Mesendoderm (in vitro differentiated cells): Measurements from ENCODE around the gene HES5.

Source experiments
- DNase-seq: peaks from one replicate; pipeline ENCODE4 v3.0.0; 2013
- H2AK5ac ChIP-seq: 2 replicates; pipeline ENCODE4 v1.6.1; 2013; ENCODE audit warnings: low read length, inconsistent platforms
- H2BK120ac ChIP-seq: 2 replicates; pipeline ENCODE4 v1.6.1; 2013; ENCODE audit warnings: low read depth, mild to moderate bottlenecking, low read length, moderate library complexity, mixed read lengths
- H2BK15ac ChIP-seq: replicated peaks from 2 replicates; pipeline ENCODE4 v1.6.1; 2013; ENCODE audit warnings: low read depth, mild to moderate bottlenecking, moderate library complexity
- H2BK5ac ChIP-seq: 2 replicates; pipeline ENCODE4 v1.6.1; 2013; ENCODE audit warnings: low read length, inconsistent platforms
- H3K18ac ChIP-seq: 2 replicates; pipeline ENCODE4 v1.6.1; 2013; ENCODE audit warnings: mild to moderate bottlenecking, low read length, mixed read lengths
- H3K23ac ChIP-seq: one replicate; pipeline ENCODE4 v1.6.1; 2013; ENCODE audit warnings: low read length
- H3K27ac ChIP-seq: 2 replicates; pipeline ENCODE4 v1.5.1; 2013; ENCODE audit warnings: low read depth, mild to moderate bottlenecking, inconsistent platforms, low read length, moderate library complexity
- H3K27me3 ChIP-seq: 2 replicates; pipeline ENCODE4 v1.6.1; 2013; ENCODE audit warnings: low read length, control low read depth, mild to moderate bottlenecking, inconsistent platforms; ENCODE audit not compliant: insufficient read depth, poor library complexity
- H3K36me3 ChIP-seq: 2 replicates; pipeline ENCODE4 v1.6.1; 2013; ENCODE audit warnings: low read length, inconsistent platforms; ENCODE audit not compliant: control insufficient read depth, insufficient read depth
- H3K4ac ChIP-seq: one replicate; pipeline ENCODE4 v1.6.1; 2013; ENCODE audit warnings: low read depth, mild to moderate bottlenecking, low read length, moderate library complexity
- H3K4me1 ChIP-seq: 2 replicates; pipeline ENCODE4 v1.6.1; 2013; ENCODE audit warnings: low read depth, low read length, inconsistent platforms; ENCODE audit not compliant: control insufficient read depth
- H3K4me2 ChIP-seq: 2 replicates; pipeline ENCODE4 v1.6.1; 2013; ENCODE audit warnings: low read length
- H3K4me3 ChIP-seq: 2 replicates; pipeline ENCODE4 v1.5.1; 2013; ENCODE audit warnings: mild to moderate bottlenecking, low read length
- H3K56ac ChIP-seq: one replicate; pipeline ENCODE4 v1.6.1; 2013; ENCODE audit warnings: low read length
- H3K79me1 ChIP-seq: 2 replicates; pipeline ENCODE4 v1.6.1; 2013; ENCODE audit warnings: low read length, inconsistent platforms
- H3K79me2 ChIP-seq: 2 replicates; pipeline ENCODE4 v1.6.1; 2013; ENCODE audit warnings: mild to moderate bottlenecking, low read length; ENCODE audit not compliant: control insufficient read depth, insufficient read depth
- H3K9ac ChIP-seq: 2 replicates; pipeline ENCODE4 v1.6.1; 2013; ENCODE audit warnings: low read length, inconsistent platforms
- H4K5ac ChIP-seq: one replicate; pipeline ENCODE4 v1.6.1; 2013; ENCODE audit warnings: low read length
- H4K8ac ChIP-seq: one replicate; pipeline ENCODE4 v1.6.1; 2013; ENCODE audit warnings: low read depth, mild to moderate bottlenecking, control low read depth, low read length, moderate library complexity
- WGBS: extraction: QIAGEN DNeasy Blood & Tissue Kit; methylation state at CpG from one replicate; pipeline ENCODE4 v1.1.7; 2013; ENCODE audit warnings: low lambda C conversion rate, missing lambda C conversion rate; ENCODE audit not compliant: insufficient coverage; ENCODE audit errors: extremely low coverage; 5-methylcytosine and 5-hydroxymethylcytosine counted together

The HES5 gene

GRCh38 chr1:2493691-2494322 is 36.3 kb downstream of the HES5 start:
- no peak overlapping the region for H2BK15ac ChIP-seq
- H3K18ac ChIP-seq = no peak overlapping the region
- no peak overlapping the region for H3K9ac ChIP-seq
- WGBS = no CpG with 5 or more reads among the region's 24 CpGs
- no peak overlapping the region for H3K4ac ChIP-seq
- no peak overlapping the region for H4K8ac ChIP-seq
- H2BK5ac ChIP-seq = no peak overlapping the region
- H2AK5ac ChIP-seq = no peak overlapping the region
- no peaks in the 10 kb centered on the region for H3K79me1 ChIP-seq
- H3K27ac ChIP-seq = no peak overlapping the region
- H3K4me1 ChIP-seq = no peaks in the 10 kb centered on the region
- no peak overlapping the region for H4K5ac ChIP-seq
- no peak for DNase-seq
- no peaks in the 10 kb centered on the region for H3K79me2 ChIP-seq
- no peak overlapping the region for H3K56ac ChIP-seq
- H3K4me3 ChIP-seq = no peak overlapping the region
- no peaks in the 10 kb centered on the region for H3K36me3 ChIP-seq
- H3K23ac ChIP-seq = no peak overlapping the region
- H3K27me3 ChIP-seq = no peaks in the 10 kb centered on the region
- H2BK120ac ChIP-seq = no peak overlapping the region
- H3K4me2 ChIP-seq = no peak overlapping the region

GRCh38 chr1:2493218-2493617 is 36.8 kb downstream of the HES5 start:
- Histone ChIP-seq H3K79me2 (no peaks in the 10 kb centered on the region), H3K56ac (no peak overlapping the region), H3K4ac (no peak overlapping the region), H2BK5ac (no peak overlapping the region), H2BK120ac (no peak overlapping the region), H3K27me3 (no peaks in the 10 kb centered on the region), H4K8ac (no peak overlapping the region), H3K4me2 (no peak overlapping the region), H3K79me1 (no peaks in the 10 kb centered on the region), H3K23ac (no peak overlapping the region), H3K4me1 (no peaks in the 10 kb centered on the region), H3K27ac (no peak overlapping the region), H3K9ac (no peak overlapping the region), H3K36me3 (no peaks in the 10 kb centered on the region), H3K18ac (no peak overlapping the region), H4K5ac (no peak overlapping the region), H3K4me3 (no peak overlapping the region), H2AK5ac (no peak overlapping the region), H2BK15ac (no peak overlapping the region)
- WGBS = no CpG with 5 or more reads among the region's 19 CpGs
- no peak for DNase-seq

GRCh38 chr1:2492091-2492490 is 38.0 kb downstream of the HES5 start:
- H3K27me3 ChIP-seq = no peaks in the 10 kb centered on the region
- no peaks in the 10 kb centered on the region for H3K79me2 ChIP-seq
- no peak overlapping the region for H3K18ac ChIP-seq
- no peak overlapping the region for H3K4me3 ChIP-seq
- H3K4me2 ChIP-seq = no peak overlapping the region
- H3K36me3 ChIP-seq = no peaks in the 10 kb centered on the region
- no peak overlapping the region for H3K4ac ChIP-seq
- H2BK120ac ChIP-seq = no peak overlapping the region
- H2AK5ac ChIP-seq = no peak overlapping the region
- H3K9ac ChIP-seq = no peak overlapping the region
- WGBS = no CpG with 5 or more reads among the region's 13 CpGs
- no peak overlapping the region for H3K23ac ChIP-seq
- no peak overlapping the region for H3K56ac ChIP-seq
- no peak overlapping the region for H3K27ac ChIP-seq
- H3K4me1 ChIP-seq = no peaks in the 10 kb centered on the region
- no peak overlapping the region for H2BK15ac ChIP-seq
- no peak overlapping the region for H4K8ac ChIP-seq
- DNase-seq = no peak
- H4K5ac ChIP-seq = no peak overlapping the region
- H2BK5ac ChIP-seq = no peak overlapping the region
- no peaks in the 10 kb centered on the region for H3K79me1 ChIP-seq

GRCh38 chr1:2489615-2490014 is 40.4 kb downstream of the HES5 start:
- H3K4me2 ChIP-seq = no peak overlapping the region
- no CpG with 5 or more reads among the region's 14 CpGs for WGBS
- H4K8ac ChIP-seq = no peak overlapping the region
- no peaks in the 10 kb centered on the region for H3K79me1 ChIP-seq
- no peaks in the 10 kb centered on the region for H3K27me3 ChIP-seq
- no peak for DNase-seq
- no peaks in the 10 kb centered on the region for H3K79me2 ChIP-seq
- H3K4ac ChIP-seq = no peak overlapping the region
- no peaks in the 10 kb centered on the region for H3K4me1 ChIP-seq
- no peak overlapping the region for H2BK120ac ChIP-seq
- H3K23ac ChIP-seq = no peak overlapping the region
- H3K36me3 ChIP-seq = no peaks in the 10 kb centered on the region
- no peak overlapping the region for H2BK5ac ChIP-seq
- H2AK5ac ChIP-seq = no peak overlapping the region
- H4K5ac ChIP-seq = no peak overlapping the region
- no peak overlapping the region for H3K18ac ChIP-seq
- H3K4me3 ChIP-seq = no peak overlapping the region
- H2BK15ac ChIP-seq = no peak overlapping the region
- H3K27ac ChIP-seq = no peak overlapping the region
- H3K56ac ChIP-seq = no peak overlapping the region
- H3K9ac ChIP-seq = no peak overlapping the region

GRCh38 chr1:2488688-2489087 is 41.4 kb downstream of the HES5 start:
- H3K18ac ChIP-seq = no peak overlapping the region
- no peak overlapping the region for H4K5ac ChIP-seq
- no peaks in the 10 kb centered on the region for H3K4me1 ChIP-seq
- H3K36me3 ChIP-seq = no peaks in the 10 kb centered on the region
- no peak for DNase-seq
- no peak overlapping the region for H3K27ac ChIP-seq
- no peak overlapping the region for H3K4me3 ChIP-seq
- no peak overlapping the region for H2BK15ac ChIP-seq
- H3K27me3 ChIP-seq = no peaks in the 10 kb centered on the region
- no peak overlapping the region for H2AK5ac ChIP-seq
- H3K4ac ChIP-seq = no peak overlapping the region
- no peaks in the 10 kb centered on the region for H3K79me2 ChIP-seq
- no peak overlapping the region for H3K4me2 ChIP-seq
- no CpG with 5 or more reads among the region's 2 CpGs for WGBS
- H3K79me1 ChIP-seq = no peaks in the 10 kb centered on the region
- H3K23ac ChIP-seq = no peak overlapping the region
- no peak overlapping the region for H3K56ac ChIP-seq
- H2BK5ac ChIP-seq = no peak overlapping the region
- H2BK120ac ChIP-seq = no peak overlapping the region
- H3K9ac ChIP-seq = no peak overlapping the region
- no peak overlapping the region for H4K8ac ChIP-seq

GRCh38 chr1:2486558-2486957 is 43.5 kb downstream of the HES5 start:
- H3K27ac ChIP-seq = no peak overlapping the region
- H3K23ac ChIP-seq = no peak overlapping the region
- no peak overlapping the region for H3K4me2 ChIP-seq
- no peaks in the 10 kb centered on the region for H3K4me1 ChIP-seq
- H4K8ac ChIP-seq = no peak overlapping the region
- H2BK120ac ChIP-seq = no peak overlapping the region
- H2BK15ac ChIP-seq = no peak overlapping the region
- no peak overlapping the region for H2AK5ac ChIP-seq
- H2BK5ac ChIP-seq = no peak overlapping the region
- no peaks in the 10 kb centered on the region for H3K36me3 ChIP-seq
- H3K56ac ChIP-seq = no peak overlapping the region
- WGBS = no CpG with 5 or more reads among the region's 9 CpGs
- no peaks in the 10 kb centered on the region for H3K79me1 ChIP-seq
- no peak overlapping the region for H3K4ac ChIP-seq
- H3K27me3 ChIP-seq = no peaks in the 10 kb centered on the region
- no peak overlapping the region for H3K9ac ChIP-seq
- H3K18ac ChIP-seq = no peak overlapping the region
- no peaks in the 10 kb centered on the region for H3K79me2 ChIP-seq
- no peak overlapping the region for H4K5ac ChIP-seq
- no peak for DNase-seq
- H3K4me3 ChIP-seq = no peak overlapping the region
